Activated T-cell treated with anti-CD3 and anti-CD28 coated beads for 24 hours (primary cell): ENCODE data around the gene ELN.
A peak's percentile ranks its signal among the peaks of the same experiment; 100 is the strongest.
"Not testable (repeated sequence)": the region's sequence is repeated elsewhere in the genome, so short reads cannot be mapped to it uniquely, and the experiment has no call there.

ENCODE experiments used
- DNase-seq: peaks from one replicate; pipeline ENCODE4 v3.0.0-alpha.2; 2020; ENCODE audit warnings: low read depth

ELN gene

DNA sequence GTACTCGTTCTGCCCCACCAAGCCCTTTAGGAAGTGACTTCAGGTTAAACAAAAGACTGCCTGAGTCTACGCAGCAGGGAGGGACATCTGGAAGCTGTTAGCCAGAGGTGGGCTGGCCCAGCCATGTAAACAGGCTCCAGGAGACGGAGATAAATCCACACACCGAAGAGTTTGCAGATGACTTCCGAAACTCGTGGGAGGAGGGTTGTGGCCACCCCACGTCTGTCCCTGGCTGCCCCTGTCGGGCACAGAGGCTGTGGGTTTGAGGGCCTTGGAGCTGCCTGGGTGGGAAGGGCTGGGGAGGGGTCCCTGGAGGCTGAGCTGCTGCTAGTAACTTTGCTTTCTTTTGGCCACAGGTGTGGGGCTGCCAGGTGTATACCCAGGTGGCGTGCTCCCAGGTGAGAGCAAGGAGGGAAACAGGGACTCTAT is 15.6 kb downstream of the ELN start:
- no peak for DNase-seq

DNA sequence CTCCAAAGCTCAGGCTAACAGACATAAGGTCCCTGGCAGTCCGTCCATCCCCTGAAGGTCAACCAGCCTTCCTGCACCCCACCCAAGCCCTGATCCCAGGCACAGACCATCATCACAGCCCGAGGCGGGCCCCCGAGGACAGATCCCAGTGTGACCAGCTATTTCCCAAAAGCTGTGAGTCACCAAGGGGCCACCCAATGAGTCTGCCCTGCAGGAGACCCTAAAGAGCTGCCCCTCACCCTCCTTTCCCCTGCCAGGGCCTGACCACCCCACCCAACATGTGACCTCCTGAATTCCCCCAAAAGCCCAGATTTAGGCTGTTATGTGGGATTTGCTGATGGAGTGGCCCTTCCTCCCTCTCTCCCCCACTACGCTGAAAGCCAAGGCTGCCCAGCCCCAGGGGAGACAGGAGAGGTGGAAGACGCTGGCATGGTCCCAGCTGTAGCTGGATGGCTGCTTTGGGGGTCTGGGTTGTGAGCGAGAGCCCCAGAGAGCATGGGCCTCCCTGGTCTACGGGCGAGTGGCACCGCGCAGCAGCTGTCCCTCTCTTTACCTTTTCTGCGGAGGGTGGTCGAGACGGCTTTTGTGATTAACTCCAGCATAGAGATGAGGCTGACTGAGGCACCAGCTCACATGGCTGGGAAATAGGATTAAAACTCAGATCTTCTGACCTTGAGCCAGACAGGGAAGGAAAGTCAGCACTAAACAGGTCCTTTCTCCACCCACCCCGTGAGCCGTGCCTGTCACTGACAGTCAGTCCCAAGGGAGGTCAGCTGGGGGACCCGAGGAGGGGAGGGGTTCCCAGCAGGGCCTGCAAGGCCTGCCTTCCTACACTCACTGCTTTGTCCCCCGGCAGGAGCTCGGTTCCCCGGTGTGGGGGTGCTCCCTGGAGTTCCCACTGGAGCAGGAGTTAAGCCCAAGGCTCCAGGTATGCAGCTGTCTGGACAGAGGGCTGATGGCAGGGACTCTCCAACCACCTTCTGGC is 16.7 kb downstream of the ELN start:
- no peak for DNase-seq

GRCh38 chr7:74046581-74046980 is 18.6 kb downstream of the ELN start:
- DNase-seq = not testable (repeated sequence)

GRCh38 chr7:74047804-74048380 is 19.9 kb downstream of the ELN start:
- no peak for DNase-seq

DNA sequence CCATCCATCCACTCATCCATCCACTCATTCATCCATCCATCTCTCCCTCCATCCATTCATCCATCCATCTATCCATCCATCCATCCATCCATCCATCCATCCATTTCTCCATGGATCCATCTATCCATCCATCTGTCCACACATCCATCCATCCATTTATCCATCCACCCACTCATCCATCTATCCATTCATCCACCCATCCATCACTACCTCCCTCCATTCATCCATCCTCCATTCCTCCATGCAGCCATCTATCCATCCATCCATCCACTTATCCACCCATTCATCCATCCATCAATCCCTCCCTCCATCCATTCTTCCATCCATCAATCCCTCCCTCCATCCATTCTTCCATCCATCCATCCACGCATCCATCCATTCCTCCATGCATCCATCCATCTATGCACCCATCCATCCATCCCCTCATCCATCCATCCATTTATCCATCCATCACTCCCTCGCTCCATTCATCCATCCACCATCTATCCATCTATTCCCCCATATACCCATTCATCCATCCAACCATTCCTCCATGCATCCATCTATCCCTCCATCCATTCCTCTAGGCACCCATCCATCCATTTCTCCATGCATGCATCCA is 21.1 kb downstream of the ELN start:
- DNase-seq = no peak

- no peak for DNase-seq
These were observed 22.2 kb downstream of the ELN start for GRCh38 chr7:74049997-74050798.

GRCh38 chr7:74051193-74051592 is 23.2 kb downstream of the ELN start:
- DNase-seq = no peak

DNA sequence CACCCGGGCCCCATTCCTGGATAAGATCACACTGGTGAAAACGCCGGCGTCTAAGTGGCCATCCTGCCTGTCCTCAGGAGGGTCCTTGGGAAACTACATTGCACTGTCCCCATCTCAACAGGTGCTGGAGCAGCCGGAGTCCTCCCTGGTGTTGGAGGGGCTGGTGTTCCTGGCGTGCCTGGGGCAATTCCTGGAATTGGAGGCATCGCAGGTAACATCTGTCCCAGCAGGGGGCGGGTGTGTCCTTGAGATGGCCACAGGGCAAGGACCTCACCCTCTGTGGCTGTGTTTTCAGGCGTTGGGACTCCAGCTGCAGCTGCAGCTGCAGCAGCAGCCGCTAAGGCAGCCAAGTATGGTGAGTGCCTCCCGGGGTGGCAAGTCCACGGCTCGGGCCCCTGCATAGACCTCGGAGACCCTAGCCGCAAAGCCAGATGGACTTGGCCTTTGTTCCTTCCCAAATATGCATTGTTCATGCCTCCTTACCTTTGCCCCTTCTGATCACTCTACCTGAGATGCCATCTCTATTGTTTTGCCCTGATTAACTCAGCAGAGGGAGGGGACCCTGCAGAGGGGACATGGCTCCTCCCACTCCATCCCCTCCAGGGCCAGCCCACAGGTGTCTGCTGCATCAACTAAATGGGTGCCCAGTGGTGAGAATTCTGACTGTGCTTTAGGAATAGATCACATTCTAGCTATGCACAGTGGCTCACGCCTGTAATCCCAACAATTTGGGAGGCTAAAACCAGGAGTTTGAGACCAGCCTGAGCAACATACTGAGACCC is 23.8 kb downstream of the ELN start:
- no peak for DNase-seq

DNA sequence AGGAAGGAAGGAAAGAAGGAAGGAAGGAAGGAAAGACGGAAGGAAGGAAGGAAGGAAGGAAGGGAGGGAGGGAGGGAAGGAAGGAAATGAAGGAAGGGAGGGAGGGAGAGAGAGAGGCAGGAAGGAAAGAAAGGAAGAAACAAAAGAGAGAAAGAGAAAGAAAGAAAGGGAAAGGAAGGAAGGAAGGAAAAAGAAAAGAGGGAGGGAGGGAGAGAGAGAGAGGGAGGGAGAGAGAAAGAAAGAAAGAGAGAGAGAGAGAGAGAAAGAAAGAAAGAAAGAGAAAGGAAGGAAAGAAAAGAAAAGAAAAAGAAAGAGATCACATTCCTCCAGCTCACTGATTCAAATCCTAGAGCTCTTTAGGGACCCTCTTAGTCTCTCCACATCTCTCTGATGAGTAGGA is 24.7 kb downstream of the ELN start:
- DNase-seq = no peak

DNA sequence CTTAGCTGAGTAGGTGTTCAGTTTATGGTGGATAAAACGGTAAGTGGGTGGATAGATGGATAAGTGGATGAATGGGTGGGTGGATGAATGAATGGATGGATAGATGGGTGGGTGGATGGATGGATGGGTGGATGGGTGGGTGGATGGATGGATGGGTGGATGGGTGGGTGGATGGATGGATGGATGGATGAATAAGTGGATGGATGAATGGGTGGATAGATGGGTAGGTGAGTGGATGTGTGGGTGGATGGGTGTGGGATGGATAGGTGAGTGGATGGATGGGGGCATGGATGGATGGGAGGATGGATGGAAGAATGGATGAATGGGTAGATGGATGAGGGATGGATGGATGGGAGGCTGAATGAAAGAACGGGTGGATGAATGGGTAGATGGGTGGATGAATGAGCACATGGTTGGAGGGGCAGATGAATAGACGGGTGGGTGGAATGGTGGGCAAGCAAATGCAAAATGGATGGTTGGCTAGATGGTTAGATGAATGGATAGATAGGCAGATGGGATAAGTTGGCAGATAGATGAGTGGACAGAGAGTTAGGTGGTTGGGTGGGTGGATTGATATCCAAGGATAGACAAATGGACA is 25.7 kb downstream of the ELN start:
- DNase-seq = no peak

GRCh38 chr7:74056096-74056915 is 28.3 kb downstream of the ELN start:
- no peak for DNase-seq

- DNase-seq = no peak
These were observed 29.4 kb downstream of the ELN start for GRCh38 chr7:74057216-74057925.

- DNase-seq = no peak
These were observed 30.0 kb downstream of the ELN start for GRCh38 chr7:74057987-74058386.

DNA sequence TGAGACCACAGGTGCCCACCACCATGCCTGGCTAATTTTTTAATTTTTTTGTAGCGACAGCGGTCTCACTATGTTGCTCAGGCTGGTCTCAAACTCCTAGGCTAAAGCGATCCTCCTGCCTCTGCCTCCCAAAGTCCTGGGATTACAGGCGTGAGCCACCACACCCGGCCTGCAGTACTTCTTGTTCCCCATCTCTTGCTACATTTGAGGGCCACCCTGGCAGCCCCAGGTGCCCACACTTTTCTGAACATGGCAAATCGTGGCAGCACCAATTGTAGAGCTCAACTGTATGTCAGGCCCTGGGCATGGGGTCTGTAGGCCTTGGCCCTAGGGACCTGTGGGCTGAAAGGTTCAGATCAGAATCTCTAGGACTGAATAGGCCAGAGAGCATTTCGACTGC is 30.5 kb downstream of the ELN start:
- no peak for DNase-seq

- DNase-seq = no peak
These were observed 31.1 kb downstream of the ELN start for GRCh38 chr7:74059037-74059436.

DNA sequence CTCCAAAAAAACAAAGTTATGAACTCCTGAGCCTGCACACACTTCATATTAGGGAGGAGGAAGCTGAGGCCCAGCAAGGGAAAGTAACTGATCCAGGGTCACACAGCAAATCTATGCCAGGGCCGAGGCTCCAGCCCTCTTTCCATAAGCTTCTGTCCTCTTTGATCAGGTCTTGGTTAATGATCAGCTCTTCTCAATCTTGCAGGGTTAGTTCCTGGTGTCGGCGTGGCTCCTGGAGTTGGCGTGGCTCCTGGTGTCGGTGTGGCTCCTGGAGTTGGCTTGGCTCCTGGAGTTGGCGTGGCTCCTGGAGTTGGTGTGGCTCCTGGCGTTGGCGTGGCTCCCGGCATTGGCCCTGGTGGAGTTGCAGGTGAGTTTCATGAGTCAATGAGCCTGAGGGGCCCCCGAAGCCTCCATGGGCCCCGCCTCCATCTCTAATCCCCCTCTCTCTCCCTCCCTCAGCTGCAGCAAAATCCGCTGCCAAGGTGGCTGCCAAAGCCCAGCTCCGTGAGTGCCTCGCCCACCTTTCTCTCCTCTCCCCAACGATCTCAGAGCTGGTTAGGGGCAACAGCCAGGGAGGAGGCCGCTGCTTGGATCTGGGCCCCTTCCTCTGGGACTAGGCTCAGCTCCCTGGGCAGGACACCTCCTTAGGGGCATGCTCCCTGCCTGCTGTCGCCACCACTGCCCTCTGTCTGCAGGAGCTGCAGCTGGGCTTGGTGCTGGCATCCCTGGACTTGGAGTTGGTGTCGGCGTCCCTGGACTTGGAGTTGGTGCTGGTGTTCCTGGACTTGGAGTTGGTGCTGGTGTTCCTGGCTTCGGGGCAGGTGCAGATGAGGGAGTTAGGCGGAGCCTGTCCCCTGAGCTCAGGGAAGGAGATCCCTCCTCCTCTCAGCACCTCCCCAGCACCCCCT is 32.0 kb downstream of the ELN start:
- DNase-seq = no peak

- DNase-seq = peak; percentile 34
These were observed 34.0 kb downstream of the ELN start for GRCh38 chr7:74061840-74062539.

DNA sequence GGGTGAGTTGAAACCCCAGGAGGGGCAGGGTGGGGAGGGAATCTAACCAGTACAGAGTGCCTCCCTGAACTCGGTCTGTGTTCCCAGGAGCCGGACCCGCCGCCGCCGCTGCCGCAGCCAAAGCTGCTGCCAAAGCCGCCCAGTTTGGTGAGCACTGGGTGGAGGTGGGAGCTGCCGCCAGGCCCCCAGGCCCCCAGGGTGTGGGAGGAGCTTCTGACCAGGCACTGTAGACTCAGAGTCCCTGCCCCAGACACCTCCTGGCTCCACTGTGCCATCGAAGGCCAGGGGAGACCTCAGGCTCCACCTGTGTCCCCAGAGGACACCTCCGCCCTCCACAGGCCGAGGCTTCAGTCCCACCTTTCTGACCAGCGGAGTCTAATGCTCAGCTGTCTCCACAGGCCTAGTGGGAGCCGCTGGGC is 35.3 kb downstream of the ELN start:
- DNase-seq = no peak
